Right atrium auricular region (tissue), 2 donors: ENCODE data around the gene C1QC. TPM values are rescaled to one million over a fixed set of nuclear protein-coding genes. Genes with fewer than 3 reads are reported as not detected.

Experiments used
- DNase-seq: peaks from one replicate; pipeline ENCODE4 v3.0.0-alpha.2; 2019; ENCODE audit warnings: low spot score
- H3K27ac ChIP-seq, 2 donors: fragments of 200-600 bp; sonication (generic); 1 replicate in 1 of 2; 2 replicates in 1 of 2; pipeline ENCODE4 v1.5.1; 2016 to 2019
- H3K27me3 ChIP-seq, 2 donors: fragments of 200-600 bp; sonication (generic); one replicate each; pipeline versions ENCODE4 v1.5.1 to v1.6.0; 2017 to 2019
- H3K36me3 ChIP-seq: fragments of 200-600 bp; sonication (generic); one replicate; pipeline ENCODE4 v1.5.1; 2016
- H3K4me1 ChIP-seq, 2 donors: fragments of 200-600 bp; sonication (generic); one replicate each; pipeline versions ENCODE4 v1.5.1 to v1.6.0; 2017 to 2019
- H3K4me3 ChIP-seq, 2 donors: fragments of 200-600 bp; sonication (generic); 1 replicate in 1 of 2; 2 replicates in 1 of 2; pipeline ENCODE4 v1.5.1; 2017 to 2019; ENCODE audit warnings: mild to moderate bottlenecking in 1 of 2, moderate library complexity in 1 of 2
- H3K9me3 ChIP-seq, 2 donors: fragments of 200-600 bp; sonication (generic); one replicate each; pipeline ENCODE4 v1.5.1; 2019
- CTCF ChIP-seq, 2 donors: fragments of 200-600 bp; sonication (generic); IDR thresholded peaks; one replicate each; pipeline ENCODE4 v1.5.1; 2019; ENCODE audit warnings: antibody characterized with exemption in 2 of 2
- total RNA-seq, 2 donors: library from RNA; depleted of rRNA; stranded (reverse); fragments of >200 nt; gene quantifications; one replicate each; pipeline ENCODE4 v1.1.0, GENCODE V29; 2016

C1QC gene
- total RNA-seq, 2 donors from 2014 or later: 31.4 to 126 TPM

DNA sequence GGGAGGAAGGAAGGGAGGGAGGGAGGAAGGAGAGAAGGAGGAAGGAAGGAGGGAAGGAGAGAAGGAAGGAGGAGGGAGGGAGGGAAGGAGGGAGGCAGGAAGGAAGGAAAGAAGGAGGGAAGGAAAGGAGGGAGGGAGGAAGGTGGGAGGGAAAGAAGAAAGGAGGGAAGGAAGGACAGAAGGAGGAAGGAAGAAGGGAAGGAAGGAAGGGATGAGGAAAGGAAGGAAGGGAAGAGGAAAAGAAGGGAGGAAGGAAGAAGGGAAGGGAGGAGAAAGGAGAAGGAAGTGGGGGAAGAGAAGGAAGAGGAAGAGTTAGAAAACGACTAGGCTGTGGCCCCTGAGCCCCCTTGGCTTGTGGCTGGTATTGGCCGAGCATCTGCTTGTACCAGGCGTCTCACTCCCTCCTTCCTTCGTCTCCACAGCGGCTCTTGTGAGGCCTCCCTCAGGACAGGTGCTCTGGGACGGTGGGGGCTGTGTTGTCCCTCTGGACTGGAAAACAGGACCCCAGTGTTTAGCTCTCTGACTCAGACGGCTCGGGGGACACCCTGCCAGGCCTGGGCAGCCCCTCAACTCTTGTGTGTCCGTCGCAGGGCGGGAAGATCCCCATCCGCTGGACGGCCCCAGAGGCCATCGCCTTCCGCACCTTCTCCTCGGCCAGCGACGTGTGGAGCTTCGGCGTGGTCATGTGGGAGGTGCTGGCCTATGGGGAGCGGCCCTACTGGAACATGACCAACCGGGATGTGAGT is 43.2 kb upstream of the C1QC start:
- DNase-seq: no peak
- Histone ChIP-seq H3K4me1 (no peaks in the 10 kb centered on the region), H3K27ac (no peak overlapping the region), H3K27me3 (no peaks in the 10 kb centered on the region), H3K36me3 (no peaks in the 10 kb centered on the region), H3K4me3 (no peak overlapping the region), H3K9me3 (no peaks in the 10 kb centered on the region)
- TF ChIP-seq CTCF (IDR thresholded peaks at IDR 0.05): no peak

- Histone ChIP-seq H3K27ac (no peak overlapping the region), H3K4me1 (no peaks in the 10 kb centered on the region), H3K36me3 (no peaks in the 10 kb centered on the region), H3K27me3 (no peaks in the 10 kb centered on the region), H3K4me3 (no peak overlapping the region), H3K9me3 (no peaks in the 10 kb centered on the region)
- DNase-seq: no peak
- no peak for TF ChIP-seq CTCF (IDR thresholded peaks at IDR 0.05)
Observed at GRCh38 chr1:22600817-22601605, 42.4 kb upstream of the C1QC start.

GRCh38 chr1:22601610-22602009 is 41.8 kb upstream of the C1QC start:
- H3K4me3 ChIP-seq: no peak overlapping the region
- no peak for TF ChIP-seq CTCF (IDR thresholded peaks at IDR 0.05)
- no peaks in the 10 kb centered on the region for H3K36me3 ChIP-seq
- no peak overlapping the region for H3K27ac ChIP-seq
- DNase-seq: no peak
- no peaks in the 10 kb centered on the region for H3K4me1 ChIP-seq
- no peaks in the 10 kb centered on the region for H3K27me3 ChIP-seq
- H3K9me3 ChIP-seq: no peaks in the 10 kb centered on the region

- no peak overlapping the region for H3K27ac ChIP-seq
- H3K4me1 ChIP-seq: no peaks in the 10 kb centered on the region
- no peaks in the 10 kb centered on the region for H3K27me3 ChIP-seq
- no peak for TF ChIP-seq CTCF (IDR thresholded peaks at IDR 0.05)
- no peaks in the 10 kb centered on the region for H3K36me3 ChIP-seq
- no peak overlapping the region for H3K4me3 ChIP-seq
- no peak for DNase-seq
- H3K9me3 ChIP-seq: no peaks in the 10 kb centered on the region
Observed at GRCh38 chr1:22602060-22602740, 41.2 kb upstream of the C1QC start.

- Histone ChIP-seq H3K27me3 (no peaks in the 10 kb centered on the region), H3K4me1 (no peaks in the 10 kb centered on the region), H3K36me3 (no peaks in the 10 kb centered on the region), H3K4me3 (no peak overlapping the region), H3K27ac (no peak overlapping the region), H3K9me3 (no peaks in the 10 kb centered on the region)
- no peak for DNase-seq
- no peak for TF ChIP-seq CTCF (IDR thresholded peaks at IDR 0.05)
Observed at GRCh38 chr1:22606161-22606560, 37.3 kb upstream of the C1QC start.
